22Rv1 (cell line): ENCODE results near the gene PNMA1.

Source experiments
- ZFX ChIP-seq: fragments of 450-650 bp; IDR thresholded peaks from 2 replicates; pipeline ENCODE4 v1.6.1; 2017; ENCODE audit warnings: antibody characterized with exemption, borderline replicate concordance
- TF ChIP-seq, protein P1 (sequence below): fragments of 450-650 bp; IDR thresholded peaks from 2 replicates; pipeline ENCODE4 v1.5.1; 2017; ENCODE audit warnings: mild to moderate bottlenecking

GRCh38 chr14:73686901-73687300 lies 27.3 kb downstream of the PNMA1 start:
- TF ChIP-seq, protein P1, sequence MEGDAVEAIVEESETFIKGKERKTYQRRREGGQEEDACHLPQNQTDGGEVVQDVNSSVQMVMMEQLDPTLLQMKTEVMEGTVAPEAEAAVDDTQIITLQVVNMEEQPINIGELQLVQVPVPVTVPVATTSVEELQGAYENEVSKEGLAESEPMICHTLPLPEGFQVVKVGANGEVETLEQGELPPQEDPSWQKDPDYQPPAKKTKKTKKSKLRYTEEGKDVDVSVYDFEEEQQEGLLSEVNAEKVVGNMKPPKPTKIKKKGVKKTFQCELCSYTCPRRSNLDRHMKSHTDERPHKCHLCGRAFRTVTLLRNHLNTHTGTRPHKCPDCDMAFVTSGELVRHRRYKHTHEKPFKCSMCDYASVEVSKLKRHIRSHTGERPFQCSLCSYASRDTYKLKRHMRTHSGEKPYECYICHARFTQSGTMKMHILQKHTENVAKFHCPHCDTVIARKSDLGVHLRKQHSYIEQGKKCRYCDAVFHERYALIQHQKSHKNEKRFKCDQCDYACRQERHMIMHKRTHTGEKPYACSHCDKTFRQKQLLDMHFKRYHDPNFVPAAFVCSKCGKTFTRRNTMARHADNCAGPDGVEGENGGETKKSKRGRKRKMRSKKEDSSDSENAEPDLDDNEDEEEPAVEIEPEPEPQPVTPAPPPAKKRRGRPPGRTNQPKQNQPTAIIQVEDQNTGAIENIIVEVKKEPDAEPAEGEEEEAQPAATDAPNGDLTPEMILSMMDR, result no peak
- TF ChIP-seq ZFX, result no peak
